CD14-positive monocyte (primary cell): ENCODE results near the gene BET1. TPM values are rescaled to one million over a fixed set of nuclear protein-coding genes. Genes with fewer than 3 reads are reported as not detected.

ENCODE experiments used
- DNase-seq, 3 donors: peaks; one replicate each; pipeline ENCODE4 v3.0.0-alpha.2; 2011 to 2022
- H2AFZ ChIP-seq: 2 replicates; pipeline ENCODE4 v1.6.0; 2012; ENCODE audit warnings: mild to moderate bottlenecking, low read depth, low read length, inconsistent platforms; ENCODE audit not compliant: insufficient read depth, poor library complexity, severe bottlenecking
- H3K27ac ChIP-seq, 2 donors: 1 replicate in 1 of 2; 2 replicates in 1 of 2; pipeline ENCODE4 v1.5.1; 2012 to 2013; ENCODE audit warnings: low read length in 2 of 2, control low read depth in 1 of 2, inconsistent platforms in 1 of 2, low read depth in 1 of 2, mild to moderate bottlenecking in 1 of 2
- H3K27me3 ChIP-seq, 2 donors: one replicate each; pipeline versions ENCODE4 v1.6.0 to v1.6.1; 2011 to 2013; ENCODE audit warnings: low read length in 2 of 2; ENCODE audit not compliant: control insufficient read depth in 2 of 2, insufficient read depth in 2 of 2
- H3K36me3 ChIP-seq, 2 donors: replicated peaks in 1 of 2; 1 replicate in 1 of 2; 2 replicates in 1 of 2; pipeline versions ENCODE4 v1.5.1 to v1.6.1; 2012 to 2013; ENCODE audit warnings: low read length in 2 of 2, control low read depth in 1 of 2, inconsistent platforms in 1 of 2, mild to moderate bottlenecking in 1 of 2; ENCODE audit not compliant: insufficient read depth in 2 of 2, control insufficient read depth in 1 of 2
- H3K4me1 ChIP-seq, 2 donors: 1 replicate in 1 of 2; 2 replicates in 1 of 2; pipeline versions ENCODE4 v1.5.1 to v1.6.1; 2012 to 2013; ENCODE audit warnings: low read length in 2 of 2, control low read depth in 1 of 2, inconsistent platforms in 1 of 2, mild to moderate bottlenecking in 1 of 2, moderate library complexity in 1 of 2; ENCODE audit not compliant: insufficient read depth in 2 of 2, control insufficient read depth in 1 of 2
- H3K4me2 ChIP-seq: replicated peaks from 2 replicates; pipeline ENCODE3; 2012; ENCODE audit warnings: low read length, moderate library complexity, mild to moderate bottlenecking; ENCODE audit not compliant: poor library complexity, severe bottlenecking; ENCODE audit errors: extremely low read depth
- H3K4me3 ChIP-seq, 3 experiments: fragments of 200-600 bp in 1 of 3; sonication (generic) in 1 of 3; replicated peaks in 1 of 3; 1 replicate in 2 of 3; 2 replicates in 1 of 3; pipeline ENCODE4 v1.5.1; 2011 to 2013; ENCODE audit warnings: low read length in 3 of 3, mild to moderate bottlenecking in 3 of 3, control low read depth in 2 of 3, low read depth in 2 of 3, inconsistent platforms in 1 of 3, moderate library complexity in 1 of 3
- H3K79me2 ChIP-seq: 2 replicates; pipeline ENCODE4 v1.6.0; 2012; ENCODE audit warnings: mild to moderate bottlenecking, control low read depth, inconsistent platforms, low read length, moderate library complexity; ENCODE audit not compliant: insufficient read depth
- H3K9ac ChIP-seq: 2 replicates; pipeline ENCODE4 v1.6.0; 2017; ENCODE audit warnings: low read length, mild to moderate bottlenecking; ENCODE audit not compliant: insufficient read depth, poor library complexity, severe bottlenecking
- H3K9me3 ChIP-seq, 2 donors: replicated peaks in 1 of 2; 1 replicate in 1 of 2; 2 replicates in 1 of 2; pipeline versions ENCODE4 v1.5.1 to v1.6.1; 2012 to 2013; ENCODE audit warnings: low read length in 2 of 2, control low read depth in 1 of 2; ENCODE audit not compliant: control insufficient read depth in 1 of 2, insufficient read depth in 1 of 2
- H4K20me1 ChIP-seq: 2 replicates; pipeline ENCODE4 v1.6.0; 2012; ENCODE audit warnings: mild to moderate bottlenecking, low read length, control low read depth, moderate library complexity; ENCODE audit not compliant: insufficient read depth
- H3K27ac Mint-ChIP-seq, 7 donors: one replicate each; pipeline ENCODE4 v1.8.0; 2020; ENCODE audit warnings: mild to moderate bottlenecking in 7 of 7, mixed read lengths in 7 of 7, moderate library complexity in 6 of 7, inconsistent platforms in 2 of 7
- H3K27me3 Mint-ChIP-seq, 3 donors: one replicate each; pipeline ENCODE4 v1.8.0; 2021 to 2022; ENCODE audit warnings: low read depth in 3 of 3, mild to moderate bottlenecking in 3 of 3, mixed read lengths in 3 of 3, moderate library complexity in 3 of 3, inconsistent platforms in 1 of 3
- H3K36me3 Mint-ChIP-seq, 2 donors: one replicate each; pipeline ENCODE4 v1.8.0; 2020; ENCODE audit warnings: mixed read lengths in 2 of 2, inconsistent platforms in 1 of 2, mild to moderate bottlenecking in 1 of 2
- H3K4me1 Mint-ChIP-seq: one replicate; pipeline ENCODE4 v1.8.0; 2020; ENCODE audit warnings: mild to moderate bottlenecking, mixed read lengths
- H3K4me3 Mint-ChIP-seq, 2 donors: one replicate each; pipeline ENCODE4 v1.8.0; 2020; ENCODE audit warnings: mild to moderate bottlenecking in 2 of 2, mixed read lengths in 2 of 2, moderate library complexity in 1 of 2
- H3K9me3 Mint-ChIP-seq, 7 donors: one replicate each; pipeline ENCODE4 v1.8.0; 2020 to 2022; ENCODE audit warnings: mixed read lengths in 7 of 7, mild to moderate bottlenecking in 6 of 7, moderate library complexity in 6 of 7, inconsistent platforms in 2 of 7
- CTCF ChIP-seq: fragments of 200-600 bp; IDR thresholded peaks from one replicate; pipeline ENCODE4 v1.8.0; 2022; ENCODE audit warnings: antibody characterized with exemption, mild to moderate bottlenecking
- WGBS: methylation state at CpG from one replicate; pipeline ENCODE4 v1.1.5; 2013; ENCODE audit warnings: missing lambda C conversion rate; ENCODE audit not compliant: insufficient coverage; 5-methylcytosine and 5-hydroxymethylcytosine counted together
- intact Hi-C, 2 donors: fragments of 100-400 bp; cut with micrococcal nuclease; formaldehyde crosslinking; loops; one replicate each; pipeline versions ENCODE4 v1.15.0 to v1.15.1; 2023
- polyA plus RNA-seq, 3 donors: library from polyadenylated mRNA; depleted of rRNA in 1 of 3; unstranded in 2 of 3; stranded (reverse) in 1 of 3; fragments of 300-500 nt in 2 of 3; fragments of >200 nt in 1 of 3; fragmentation: Illumina TruSeq in 2 of 3; gene quantifications; 1 replicate in 2 of 3; 2 replicates in 1 of 3; pipeline ENCODE4 v1.2.3, GENCODE V29; 2012 to 2021

The BET1 gene
- polyA plus RNA-seq, 3 donors = 5.4 to 14.1 (median 8.2) TPM

DNA sequence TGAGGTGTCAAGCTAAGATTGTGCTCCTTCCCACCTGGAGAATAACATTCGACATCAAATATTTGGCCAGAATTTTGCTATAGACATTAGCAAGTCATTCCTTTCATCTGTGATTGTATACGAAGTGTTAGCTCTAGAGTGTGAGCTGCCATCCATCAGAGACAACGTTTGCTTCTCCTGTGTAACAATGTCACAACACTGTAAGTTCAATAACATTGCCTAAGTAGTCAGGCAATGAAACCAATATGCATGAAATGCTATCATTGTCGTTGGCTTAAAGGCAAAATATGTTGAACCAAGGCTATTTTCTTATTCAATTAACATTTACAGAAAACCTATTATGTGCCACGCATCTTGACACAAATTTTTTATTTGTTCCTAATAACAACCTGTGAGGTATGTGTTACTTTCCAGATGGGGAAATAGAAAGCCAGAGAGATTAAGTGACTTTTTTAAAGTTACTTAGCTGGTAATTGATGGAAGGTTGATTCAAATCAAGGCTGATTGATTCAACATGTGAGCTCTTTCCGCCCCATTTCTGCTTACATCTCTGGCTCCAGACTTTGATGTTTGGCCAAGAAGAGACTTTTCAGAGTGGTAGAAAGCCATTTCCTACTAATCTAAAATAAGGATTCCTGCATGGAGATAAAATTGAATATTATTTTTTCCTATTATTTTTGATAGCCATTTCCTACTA lies 32.0 kb downstream of the BET1 start:
- no peak for TF ChIP-seq CTCF
- Mint-ChIP-seq H3K36me3 (no peaks in the 10 kb centered on the region), H3K27me3 (no peaks in the 10 kb centered on the region), H3K4me1 (no peaks in the 10 kb centered on the region), H3K27ac (no peak overlapping the region), H3K4me3 (no peak overlapping the region), H3K9me3 (no peaks in the 10 kb centered on the region)
- intact Hi-C loops = no loop called here
- H3K4me1 ChIP-seq = no peaks in the 10 kb centered on the region
- no peak overlapping the region for H3K4me3 ChIP-seq
- no peaks in the 10 kb centered on the region for H3K27me3 ChIP-seq
- H3K9me3 ChIP-seq = no peaks in the 10 kb centered on the region
- H3K4me2 ChIP-seq = no peak overlapping the region
- no peak for DNase-seq
- H3K36me3 ChIP-seq = no peaks in the 10 kb centered on the region
- H2AFZ ChIP-seq = no peak overlapping the region
- no peaks in the 10 kb centered on the region for H4K20me1 ChIP-seq
- no CpG with 5 or more reads among the region's 6 CpGs for WGBS
- H3K79me2 ChIP-seq = no peaks in the 10 kb centered on the region
- no peak overlapping the region for H3K27ac ChIP-seq
- H3K9ac ChIP-seq = no peak overlapping the region

DNA sequence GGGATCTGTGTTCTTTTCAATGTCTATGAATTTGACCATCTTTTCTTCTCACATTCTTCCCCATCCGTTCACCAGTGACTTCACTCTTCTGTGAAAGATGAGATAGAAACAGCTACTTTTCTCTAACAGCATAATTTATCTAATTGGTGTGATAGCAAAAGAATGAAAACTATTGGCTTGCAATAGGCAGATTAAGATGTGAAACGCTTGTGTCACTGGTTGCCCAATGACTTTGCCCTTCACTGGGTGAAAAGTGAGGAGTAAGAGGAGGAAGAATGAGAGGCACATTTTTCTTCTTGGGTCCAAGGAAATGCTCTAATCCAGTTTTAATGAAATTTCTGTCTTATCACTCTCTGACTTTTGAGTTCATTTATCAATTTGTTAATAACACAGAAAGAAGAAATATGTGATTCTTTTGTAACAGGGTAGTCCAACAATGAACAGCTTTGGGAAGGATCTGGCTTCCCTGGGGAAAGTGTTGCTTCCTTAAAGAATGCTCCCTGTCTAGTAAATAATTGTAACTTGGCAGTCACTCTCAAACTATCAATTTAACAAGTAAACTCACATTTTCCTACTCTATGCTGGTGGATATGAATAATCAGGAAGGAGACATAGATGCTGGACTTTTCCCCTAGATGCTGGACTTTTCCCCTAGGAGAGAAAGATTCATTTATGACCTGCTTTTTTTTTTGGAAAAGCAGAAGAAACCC lies 35.1 kb downstream of the BET1 start:
- H3K36me3 Mint-ChIP-seq = no peaks in the 10 kb centered on the region
- Histone ChIP-seq H3K4me1 (no peaks in the 10 kb centered on the region), H3K9me3 (no peaks in the 10 kb centered on the region), H3K27me3 (no peaks in the 10 kb centered on the region), H4K20me1 (no peaks in the 10 kb centered on the region), H3K4me3 (no peak overlapping the region), H3K9ac (no peak overlapping the region), H2AFZ (no peak overlapping the region), H3K36me3 (no peaks in the 10 kb centered on the region), H3K79me2 (no peaks in the 10 kb centered on the region), H3K4me2 (no peak overlapping the region), H3K27ac (no peak overlapping the region)
- TF ChIP-seq CTCF = no peak
- no peaks in the 10 kb centered on the region for H3K4me1 Mint-ChIP-seq
- intact Hi-C loops = no loop called here
- no peak overlapping the region for H3K4me3 Mint-ChIP-seq
- H3K27ac Mint-ChIP-seq = no peak overlapping the region
- no peaks in the 10 kb centered on the region for H3K9me3 Mint-ChIP-seq
- WGBS = 80% methylated on average over 1 of the region's 2 CpGs
- no peak for DNase-seq
- no peaks in the 10 kb centered on the region for H3K27me3 Mint-ChIP-seq
